NT2/D1 (cell line): ENCODE results near the gene DCLK1.

Experiments used
- DNase-seq: peaks from one replicate; pipeline ENCODE4 v3.0.0-alpha.2; 2011; ENCODE audit warnings: low read depth, low spot score
- H3K27me3 ChIP-seq: 2 replicates; pipeline ENCODE4 v1.6.0; 2011; ENCODE audit warnings: mild to moderate bottlenecking; ENCODE audit not compliant: insufficient read length, insufficient read depth
- H3K36me3 ChIP-seq: 2 replicates; pipeline ENCODE4 v1.6.1; 2011; ENCODE audit warnings: mild to moderate bottlenecking, low read length, mixed read lengths; ENCODE audit not compliant: insufficient read depth, insufficient read length
- H3K4me1 ChIP-seq: 2 replicates; pipeline ENCODE4 v1.5.1; 2011; ENCODE audit not compliant: insufficient read depth, insufficient read length
- H3K4me3 ChIP-seq: 2 replicates; pipeline ENCODE4 v1.5.1; 2011; ENCODE audit warnings: low read depth; ENCODE audit not compliant: insufficient read length
- H3K9ac ChIP-seq: 2 replicates; pipeline ENCODE4 v1.6.0; 2011; ENCODE audit warnings: low read depth; ENCODE audit not compliant: insufficient read length
- H3K9me3 ChIP-seq: 2 replicates; pipeline ENCODE4 v1.5.1; 2011; ENCODE audit warnings: mild to moderate bottlenecking, low read length; ENCODE audit not compliant: insufficient read depth
- SUZ12 ChIP-seq: IDR thresholded peaks from 2 replicates; pipeline ENCODE4 v1.6.1; 2011; ENCODE audit not compliant: insufficient read length, insufficient read depth; ENCODE audit errors: extremely low read depth
- YY1 ChIP-seq: IDR thresholded peaks from 2 replicates; pipeline ENCODE4 v1.6.1; 2011; ENCODE audit not compliant: insufficient read length, insufficient read depth
- ZNF274 ChIP-seq: IDR thresholded peaks from 2 replicates; pipeline ENCODE4 v1.6.1; 2011; ENCODE audit warnings: mild to moderate bottlenecking, low read depth, low read length

DCLK1 gene

DNA sequence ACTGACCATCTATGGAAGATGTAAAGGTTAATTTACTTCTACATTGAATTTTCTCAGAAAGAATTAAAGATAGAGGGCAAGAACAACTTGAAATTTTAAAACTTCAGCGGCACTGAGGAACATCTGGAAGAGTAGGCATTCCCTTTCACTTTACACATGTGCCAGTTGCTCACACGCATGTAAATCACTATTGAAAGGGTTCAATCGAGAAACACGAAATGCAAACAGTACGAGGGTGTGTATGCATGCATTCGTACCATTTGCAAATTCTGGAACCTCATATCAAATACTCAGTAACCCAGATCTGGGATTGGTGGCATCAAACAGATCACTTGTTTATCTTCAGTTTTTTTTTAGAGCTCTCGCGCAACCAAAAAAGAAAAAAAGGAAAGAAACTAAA, 339.2 kb downstream of the DCLK1 start:
- Histone ChIP-seq H3K27me3 (no peaks in the 10 kb centered on the region), H3K4me3 (no peak overlapping the region), H3K36me3 (no peaks in the 10 kb centered on the region), H3K9me3 (no peaks in the 10 kb centered on the region), H3K4me1 (no peaks in the 10 kb centered on the region), H3K9ac (no peak overlapping the region)
- DNase-seq = no peak
- TF ChIP-seq ZNF274 (no peak), YY1 (no peak), SUZ12 (no peak)

DNA sequence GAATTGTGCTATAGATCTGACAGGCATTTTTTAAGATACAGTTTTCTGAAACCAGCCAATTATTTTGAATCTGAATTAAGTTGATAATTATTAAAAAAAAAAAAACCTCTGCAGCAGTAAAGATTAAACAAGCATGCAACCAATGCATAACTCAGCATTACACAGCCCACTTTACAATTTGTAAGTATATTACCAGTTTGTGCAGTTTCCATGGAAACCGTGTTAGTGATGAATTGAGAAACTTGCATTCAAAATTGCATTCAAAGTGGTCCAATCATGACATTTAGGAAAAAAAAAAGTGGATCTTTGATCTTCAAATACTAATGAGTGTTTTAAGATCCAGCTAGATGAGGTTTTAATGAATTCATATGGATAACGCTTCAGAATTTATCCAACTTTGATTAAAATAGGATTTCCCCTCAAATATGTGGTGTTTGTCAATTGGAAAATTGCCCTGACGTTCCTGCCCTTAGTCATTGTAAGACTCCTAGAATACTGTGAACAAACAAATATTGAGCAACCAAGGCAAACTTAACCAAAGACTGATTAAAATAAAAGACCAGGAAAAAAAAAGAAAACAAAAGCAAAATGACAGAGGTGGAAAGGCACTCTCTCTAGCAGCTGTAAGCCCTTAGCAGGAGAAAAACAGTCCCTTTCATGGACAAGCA, 339.9 kb downstream of the DCLK1 start:
- Histone ChIP-seq H3K9me3 (no peaks in the 10 kb centered on the region), H3K4me1 (no peaks in the 10 kb centered on the region), H3K9ac (no peak overlapping the region), H3K4me3 (no peak overlapping the region), H3K36me3 (no peaks in the 10 kb centered on the region), H3K27me3 (no peaks in the 10 kb centered on the region)
- TF ChIP-seq ZNF274 = no peak
- no peak for TF ChIP-seq SUZ12
- TF ChIP-seq YY1 = no peak
- DNase-seq = no peak

DNA sequence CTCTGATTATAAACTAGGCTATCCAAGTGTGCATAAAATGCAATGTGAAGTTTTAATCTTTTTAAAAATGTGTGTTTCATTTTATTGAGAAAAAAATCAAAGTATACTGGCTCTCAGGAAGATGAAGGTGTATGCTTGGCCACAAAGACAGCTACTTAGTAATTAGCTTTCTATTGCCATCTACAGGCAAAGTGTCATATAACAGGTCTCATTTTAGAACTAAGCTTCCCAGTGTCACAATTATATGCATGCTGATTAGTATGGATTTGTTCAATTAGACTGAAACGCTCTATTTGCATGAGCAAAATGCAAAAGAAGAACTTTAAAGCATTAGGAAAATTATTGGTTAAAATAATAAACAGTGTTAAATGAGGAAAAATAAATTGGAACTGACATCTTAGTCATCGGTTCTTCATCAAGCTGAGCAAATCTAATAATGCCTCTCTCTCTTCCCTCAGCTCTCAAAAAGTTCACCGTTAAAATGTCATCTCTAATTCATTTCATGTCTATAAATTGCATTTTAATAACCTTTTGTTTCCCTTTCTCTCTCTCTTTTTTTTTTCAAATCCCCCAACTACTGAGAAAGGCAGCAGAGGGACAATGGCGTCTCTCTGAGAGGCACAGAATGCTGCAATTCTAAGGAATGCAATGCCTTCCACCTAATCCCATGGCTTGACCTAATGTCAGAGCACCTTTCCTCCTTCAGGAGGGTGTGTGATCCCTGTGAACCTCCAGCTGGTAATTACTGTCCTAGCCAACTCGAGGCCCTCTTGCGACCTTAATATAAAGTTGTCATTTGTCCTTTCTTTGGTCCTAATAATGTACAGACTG, 341.6 kb downstream of the DCLK1 start:
- Histone ChIP-seq H3K27me3 (no peaks in the 10 kb centered on the region), H3K9me3 (no peaks in the 10 kb centered on the region), H3K9ac (no peak overlapping the region), H3K4me1 (no peaks in the 10 kb centered on the region), H3K36me3 (no peaks in the 10 kb centered on the region), H3K4me3 (no peak overlapping the region)
- TF ChIP-seq YY1 = no peak
- TF ChIP-seq ZNF274 = no peak
- no peak for TF ChIP-seq SUZ12
- DNase-seq = no peak

DNA sequence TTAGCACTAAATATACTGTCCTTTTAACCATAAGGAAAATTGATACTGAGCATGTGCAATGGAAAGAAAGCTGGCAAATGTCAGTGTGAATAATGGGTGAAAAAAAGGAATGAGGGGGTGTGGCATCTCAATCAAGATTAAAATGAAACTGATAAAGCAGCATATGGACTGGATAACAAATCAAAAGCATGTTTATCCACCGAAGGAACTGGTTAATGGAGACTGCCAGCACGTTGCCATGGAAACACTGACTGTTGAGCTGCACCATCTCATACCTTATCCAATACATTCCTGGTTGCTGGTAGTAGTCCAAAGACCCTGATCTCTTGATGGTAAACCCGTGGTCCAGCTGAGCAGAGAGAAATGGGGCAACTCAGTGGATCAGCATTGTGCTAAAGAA, 343.2 kb downstream of the DCLK1 start:
- DNase-seq = no peak
- Histone ChIP-seq H3K36me3 (no peaks in the 10 kb centered on the region), H3K27me3 (no peaks in the 10 kb centered on the region), H3K4me3 (no peak overlapping the region), H3K9me3 (no peaks in the 10 kb centered on the region), H3K9ac (no peak overlapping the region), H3K4me1 (no peaks in the 10 kb centered on the region)
- no peak for TF ChIP-seq ZNF274
- no peak for TF ChIP-seq SUZ12
- no peak for TF ChIP-seq YY1

DNA sequence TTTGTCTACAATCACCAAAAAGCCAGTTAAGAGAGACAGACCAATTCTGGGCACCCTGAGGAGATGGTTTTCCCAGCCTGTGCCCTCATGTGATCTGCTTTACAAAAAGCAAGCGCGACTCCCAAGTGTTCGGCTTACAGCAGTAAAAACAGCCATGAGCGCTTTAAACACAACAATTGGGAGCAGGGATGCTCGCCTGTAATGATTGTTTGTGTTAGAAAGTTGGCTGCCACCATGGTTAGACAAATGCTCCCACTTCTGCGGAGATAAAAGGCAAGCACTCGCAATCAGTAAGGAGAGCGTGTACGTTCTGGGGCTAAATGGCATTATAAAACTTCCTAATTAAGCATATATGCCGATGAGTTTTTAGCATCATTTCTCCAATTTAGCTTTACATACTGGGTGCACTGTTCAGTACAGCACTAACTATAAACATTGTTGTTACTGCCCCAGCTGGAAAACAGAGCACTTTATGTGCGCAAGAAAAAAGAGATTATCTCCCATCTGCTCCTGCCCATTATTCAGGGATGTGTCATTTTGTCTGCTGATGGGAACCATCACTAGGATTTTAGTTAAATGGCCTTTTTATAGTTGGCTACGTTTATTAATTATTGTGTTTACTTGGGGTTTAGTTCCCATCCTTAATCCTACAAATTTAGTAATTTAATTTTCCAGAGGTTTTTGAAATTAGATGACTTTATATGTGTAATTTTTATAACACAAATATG, 345.4 kb downstream of the DCLK1 start:
- no peak for DNase-seq
- no peak for TF ChIP-seq SUZ12
- H3K4me3 ChIP-seq = no peak overlapping the region

DNA sequence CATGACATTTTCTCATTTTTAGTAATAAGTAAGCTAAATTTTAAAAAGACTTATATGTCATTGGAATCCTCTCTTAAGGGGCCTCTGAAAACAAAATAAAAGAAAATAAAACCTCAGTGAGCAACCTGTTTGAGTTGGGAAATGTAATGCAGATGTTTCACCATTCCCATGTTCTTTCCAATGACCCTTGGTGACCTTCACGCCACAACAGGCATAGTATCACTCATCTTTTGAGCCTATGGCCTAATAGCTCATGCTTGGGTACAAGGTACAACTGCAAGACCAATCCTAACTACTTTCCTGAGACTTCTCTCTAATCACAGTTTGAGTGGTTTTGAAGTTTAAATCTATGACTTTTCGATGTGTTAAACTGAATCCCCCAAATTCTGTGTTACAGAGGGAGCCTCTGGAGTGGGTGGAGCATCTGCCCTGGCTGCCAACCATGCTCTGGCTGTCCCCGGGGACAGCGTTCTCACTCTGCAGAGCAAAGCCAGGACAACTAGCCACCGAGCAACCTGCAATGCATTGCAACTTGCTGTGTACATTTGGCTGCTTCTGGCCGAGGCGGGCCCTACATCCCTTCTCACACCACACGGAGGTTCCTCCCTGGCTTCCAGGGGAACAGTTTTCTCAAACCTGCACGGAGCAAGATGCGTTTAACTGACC, 346.8 kb downstream of the DCLK1 start:
- Histone ChIP-seq H3K27me3 (no peaks in the 10 kb centered on the region), H3K4me3 (no peak overlapping the region), H3K4me1 (no peaks in the 10 kb centered on the region), H3K9me3 (no peaks in the 10 kb centered on the region), H3K36me3 (no peaks in the 10 kb centered on the region), H3K9ac (no peak overlapping the region)
- no peak for TF ChIP-seq YY1
- TF ChIP-seq SUZ12 = no peak
- no peak for TF ChIP-seq ZNF274
- no peak for DNase-seq

More for the DNA sequence above, 345.4 kb downstream of the DCLK1 start:
- Histone ChIP-seq H3K27me3 (no peaks in the 10 kb centered on the region), H3K9me3 (no peaks in the 10 kb centered on the region), H3K9ac (no peak overlapping the region), H3K36me3 (no peaks in the 10 kb centered on the region), H3K4me1 (no peaks in the 10 kb centered on the region)

DNA sequence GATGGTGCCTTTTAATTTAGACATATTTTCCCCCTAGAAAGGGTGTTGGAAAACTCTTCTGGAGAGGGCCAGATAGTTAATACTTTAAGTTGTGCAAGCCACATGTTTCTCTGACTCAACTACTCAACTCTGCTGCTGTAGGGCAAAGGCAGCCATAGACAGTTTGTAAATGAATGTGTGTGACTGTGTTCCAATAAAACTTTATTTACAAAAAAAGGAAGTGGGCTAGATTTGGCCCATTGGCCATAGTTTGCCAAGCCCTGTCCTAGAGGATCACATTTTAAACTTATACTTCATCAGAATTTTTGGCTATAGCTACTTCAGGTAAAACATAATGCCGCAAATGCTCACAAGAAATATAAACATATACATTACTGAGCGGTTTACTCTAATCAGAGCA, 348.4 kb downstream of the DCLK1 start:
- DNase-seq = no peak
- H3K27me3 ChIP-seq = no peaks in the 10 kb centered on the region
- H3K36me3 ChIP-seq = no peaks in the 10 kb centered on the region
- no peak overlapping the region for H3K4me3 ChIP-seq
- no peak overlapping the region for H3K9ac ChIP-seq
- H3K4me1 ChIP-seq = no peaks in the 10 kb centered on the region
- no peak for TF ChIP-seq ZNF274
- TF ChIP-seq YY1 = no peak
- TF ChIP-seq SUZ12 = no peak
- H3K9me3 ChIP-seq = no peaks in the 10 kb centered on the region
